OCI-LY7 (cell line): ENCODE results near the gene KDM4B.
"Not testable (repeated sequence)": the region's sequence is repeated elsewhere in the genome, so short reads cannot be mapped to it uniquely, and the experiment has no call there.

ENCODE experiments used
- EZH2phosphoT487 ChIP-seq: fragments of 200-600 bp; sonication (generic); IDR thresholded peaks from 2 replicates; pipeline ENCODE4 v1.6.1; 2018; ENCODE audit warnings: low read depth, borderline replicate concordance, mild to moderate bottlenecking, mixed run types, antibody characterized with exemption, low read length, moderate library complexity, mixed read lengths
- TF ChIP-seq, protein P1 (sequence below): fragments of 200-600 bp; sonication (generic); conservative IDR thresholded peaks from 2 replicates; pipeline ENCODE4 v1.5.1; 2014; ENCODE audit warnings: mild to moderate bottlenecking, antibody characterized with exemption, low read length, moderate library complexity, mixed read lengths

DNA sequence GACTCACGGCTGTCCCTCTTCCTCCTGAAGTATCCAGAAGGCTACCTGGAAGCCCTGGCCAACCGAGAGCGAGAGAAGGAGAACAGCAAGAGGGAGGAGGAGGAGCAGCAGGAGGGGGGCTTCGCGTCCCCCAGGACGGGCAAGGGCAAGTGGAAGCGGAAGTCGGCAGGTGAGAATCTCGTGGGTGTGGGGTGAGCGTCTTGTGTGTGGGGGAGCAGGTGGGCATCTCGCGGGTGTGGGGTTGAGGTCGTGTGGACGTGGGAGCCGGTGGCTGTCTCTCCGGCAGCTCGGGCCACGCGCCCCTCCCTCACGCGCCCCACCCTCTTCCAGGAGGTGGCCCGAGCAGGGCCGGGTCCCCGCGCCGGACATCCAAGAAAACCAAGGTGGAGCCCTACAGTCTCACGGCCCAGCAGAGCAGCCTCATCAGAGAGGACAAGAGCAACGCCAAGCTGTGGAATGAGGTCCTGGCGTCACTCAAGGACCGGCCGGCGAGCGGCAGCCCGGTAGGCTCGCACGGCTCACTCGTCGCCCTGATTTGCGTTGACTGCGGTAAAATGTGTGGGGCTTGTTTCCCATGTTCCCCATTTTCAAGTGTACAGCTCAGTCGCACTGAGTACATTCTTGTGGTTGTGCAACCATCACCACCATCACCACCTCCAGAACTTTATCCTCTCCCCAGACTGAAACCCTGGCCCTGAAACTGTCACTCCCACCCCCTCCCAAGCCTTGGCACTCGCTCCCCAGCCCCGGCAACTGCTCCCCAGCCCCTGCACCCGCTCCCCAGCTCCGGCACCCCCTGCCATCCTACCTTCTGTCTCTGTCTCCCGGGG lies 14.4 kb upstream of the KDM4B start:
- TF ChIP-seq, protein P1, sequence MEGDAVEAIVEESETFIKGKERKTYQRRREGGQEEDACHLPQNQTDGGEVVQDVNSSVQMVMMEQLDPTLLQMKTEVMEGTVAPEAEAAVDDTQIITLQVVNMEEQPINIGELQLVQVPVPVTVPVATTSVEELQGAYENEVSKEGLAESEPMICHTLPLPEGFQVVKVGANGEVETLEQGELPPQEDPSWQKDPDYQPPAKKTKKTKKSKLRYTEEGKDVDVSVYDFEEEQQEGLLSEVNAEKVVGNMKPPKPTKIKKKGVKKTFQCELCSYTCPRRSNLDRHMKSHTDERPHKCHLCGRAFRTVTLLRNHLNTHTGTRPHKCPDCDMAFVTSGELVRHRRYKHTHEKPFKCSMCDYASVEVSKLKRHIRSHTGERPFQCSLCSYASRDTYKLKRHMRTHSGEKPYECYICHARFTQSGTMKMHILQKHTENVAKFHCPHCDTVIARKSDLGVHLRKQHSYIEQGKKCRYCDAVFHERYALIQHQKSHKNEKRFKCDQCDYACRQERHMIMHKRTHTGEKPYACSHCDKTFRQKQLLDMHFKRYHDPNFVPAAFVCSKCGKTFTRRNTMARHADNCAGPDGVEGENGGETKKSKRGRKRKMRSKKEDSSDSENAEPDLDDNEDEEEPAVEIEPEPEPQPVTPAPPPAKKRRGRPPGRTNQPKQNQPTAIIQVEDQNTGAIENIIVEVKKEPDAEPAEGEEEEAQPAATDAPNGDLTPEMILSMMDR = not testable (repeated sequence)
- not testable (repeated sequence) for TF ChIP-seq EZH2phosphoT487
